ENCODE data around the gene PCNX2. TPM values are rescaled to one million over a fixed set of nuclear protein-coding genes. Genes with fewer than 3 reads are reported as not detected.

The PCNX2 gene
- total RNA-seq, 2 donors from 2014 or later: 23.9 to 39.1 TPM

DNA sequence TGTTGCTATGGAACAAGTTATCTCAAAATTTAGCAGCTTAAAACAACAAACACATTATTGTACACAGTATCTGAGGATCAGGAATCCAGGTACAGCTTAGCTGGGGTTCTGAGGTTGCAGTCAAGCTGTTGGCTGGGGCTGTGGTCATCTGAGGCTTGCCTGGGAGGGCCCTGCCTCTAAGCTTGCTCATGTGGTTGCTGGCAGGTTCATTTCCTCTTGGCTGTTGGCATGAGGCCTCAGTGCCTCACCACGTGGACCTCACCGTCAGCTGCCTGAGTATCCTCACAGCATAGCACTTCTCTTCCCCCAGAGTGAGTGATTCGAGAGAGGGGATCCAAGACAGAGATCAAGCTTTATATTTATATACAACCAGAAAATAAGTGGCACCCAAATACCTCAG, 326.6 kb downstream of the PCNX2 start:
- peaks cover 4% of the 10 kb centered on the region for H3K4me1 Mint-ChIP-seq
- H3K9me3 Mint-ChIP-seq: peaks cover 10% of the 10 kb centered on the region
- TF ChIP-seq, protein P1, sequence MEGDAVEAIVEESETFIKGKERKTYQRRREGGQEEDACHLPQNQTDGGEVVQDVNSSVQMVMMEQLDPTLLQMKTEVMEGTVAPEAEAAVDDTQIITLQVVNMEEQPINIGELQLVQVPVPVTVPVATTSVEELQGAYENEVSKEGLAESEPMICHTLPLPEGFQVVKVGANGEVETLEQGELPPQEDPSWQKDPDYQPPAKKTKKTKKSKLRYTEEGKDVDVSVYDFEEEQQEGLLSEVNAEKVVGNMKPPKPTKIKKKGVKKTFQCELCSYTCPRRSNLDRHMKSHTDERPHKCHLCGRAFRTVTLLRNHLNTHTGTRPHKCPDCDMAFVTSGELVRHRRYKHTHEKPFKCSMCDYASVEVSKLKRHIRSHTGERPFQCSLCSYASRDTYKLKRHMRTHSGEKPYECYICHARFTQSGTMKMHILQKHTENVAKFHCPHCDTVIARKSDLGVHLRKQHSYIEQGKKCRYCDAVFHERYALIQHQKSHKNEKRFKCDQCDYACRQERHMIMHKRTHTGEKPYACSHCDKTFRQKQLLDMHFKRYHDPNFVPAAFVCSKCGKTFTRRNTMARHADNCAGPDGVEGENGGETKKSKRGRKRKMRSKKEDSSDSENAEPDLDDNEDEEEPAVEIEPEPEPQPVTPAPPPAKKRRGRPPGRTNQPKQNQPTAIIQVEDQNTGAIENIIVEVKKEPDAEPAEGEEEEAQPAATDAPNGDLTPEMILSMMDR (conservative IDR thresholded peaks at IDR 0.05): no peak
- H3K27ac Mint-ChIP-seq: no peak overlapping the region
- Histone ChIP-seq H3K4me3 (ENCODE audit: low read length) (no peak overlapping the region), H3K9ac (ENCODE audit: extremely low read depth, low read length, poor library complexity, severe bottlenecking) (no peak overlapping the region), H3K4me1 (ENCODE audit: control insufficient read depth, insufficient read depth, low read length) (no peaks in the 10 kb centered on the region), H3K9me3 (ENCODE audit: control insufficient read depth, low read length) (peaks cover 17% of the 10 kb centered on the region), H3K27ac (ENCODE audit: low read depth, low read length) (no peak overlapping the region), H3K36me3 (ENCODE audit: control insufficient read depth, insufficient read depth, low read length) (peaks cover 21% of the 10 kb centered on the region), H3K27me3 (ENCODE audit: control insufficient read depth, insufficient read depth, low read length, poor library complexity, severe bottlenecking) (no peaks in the 10 kb centered on the region)
- 94 to 100% methylated on average over 1 to 3 of the region's 3 CpGs for WGBS, 2 experiments (ENCODE audit: insufficient coverage in 1 of 2, insufficient read length in 1 of 2)
- peaks cover 47% of the 10 kb centered on the region for H3K36me3 Mint-ChIP-seq (ENCODE audit: low read depth)
- H3K27me3 Mint-ChIP-seq (ENCODE audit: insufficient read depth): no peaks in the 10 kb centered on the region
- H3K4me3 Mint-ChIP-seq: no peak overlapping the region
- DNase-seq: no peak

DNA sequence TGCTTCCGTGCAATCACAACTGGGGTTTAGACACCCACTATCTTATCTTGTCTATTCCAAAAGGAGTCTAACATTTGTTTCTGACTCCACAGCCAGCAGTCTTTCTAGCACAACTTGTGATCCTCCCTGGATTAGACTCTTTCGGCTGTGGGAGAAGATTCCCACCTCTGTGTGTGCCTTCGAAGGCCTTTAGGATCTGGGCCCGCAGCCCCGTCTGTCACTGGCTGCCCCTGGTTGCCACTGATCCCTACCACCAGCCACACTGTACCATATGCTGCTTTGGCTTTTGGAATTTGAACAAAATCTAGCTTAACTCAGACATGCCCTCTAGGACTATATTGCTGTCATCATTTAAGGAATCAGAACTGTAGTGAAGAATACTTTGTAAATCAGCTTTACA, 327.1 kb downstream of the PCNX2 start:
- no peak for DNase-seq
- Histone ChIP-seq H3K4me1 (ENCODE audit: control insufficient read depth, insufficient read depth, low read length) (no peaks in the 10 kb centered on the region), H3K36me3 (ENCODE audit: control insufficient read depth, insufficient read depth, low read length) (peaks cover 15% of the 10 kb centered on the region), H3K4me3 (ENCODE audit: low read length) (no peak overlapping the region), H3K27me3 (ENCODE audit: control insufficient read depth, insufficient read depth, low read length, poor library complexity, severe bottlenecking) (no peaks in the 10 kb centered on the region), H3K9ac (ENCODE audit: extremely low read depth, low read length, poor library complexity, severe bottlenecking) (no peak overlapping the region), H3K27ac (ENCODE audit: low read depth, low read length) (no peak overlapping the region), H3K9me3 (ENCODE audit: control insufficient read depth, low read length) (peaks cover 12% of the 10 kb centered on the region)
- Mint-ChIP-seq H3K27ac (no peak overlapping the region), H3K36me3 (ENCODE audit: low read depth) (peaks cover 41% of the 10 kb centered on the region), H3K4me3 (no peak overlapping the region), H3K9me3 (peaks cover 4% of the 10 kb centered on the region), H3K4me1 (peaks cover 4% of the 10 kb centered on the region), H3K27me3 (ENCODE audit: insufficient read depth) (no peaks in the 10 kb centered on the region)
- TF ChIP-seq, protein P1 (conservative IDR thresholded peaks at IDR 0.05): no peak
- 89 to 96% methylated on average over 1 to 5 of the region's 5 CpGs for WGBS, 2 experiments (ENCODE audit: insufficient coverage in 1 of 2, insufficient read length in 1 of 2)

DNA sequence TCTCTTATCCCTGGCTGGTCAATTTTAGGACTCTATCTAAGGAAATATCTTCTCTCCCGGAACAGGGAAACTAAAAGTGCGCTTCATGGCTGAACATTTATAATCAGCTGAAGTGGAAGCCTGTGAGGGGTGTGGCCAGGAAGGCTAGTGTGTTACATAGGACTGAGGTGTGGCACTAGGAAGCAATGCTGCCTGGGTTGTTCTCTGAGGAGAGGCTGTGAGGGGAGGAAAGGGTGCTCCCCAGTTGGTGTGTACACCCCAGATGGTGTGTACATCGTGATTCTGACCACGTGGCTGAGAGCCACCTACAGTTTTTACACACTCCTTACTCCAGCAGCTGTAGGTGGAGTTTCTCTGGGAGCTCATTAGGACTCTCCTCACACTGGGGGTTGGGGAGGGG, 328.9 kb downstream of the PCNX2 start:
- TF ChIP-seq, protein P1 (conservative IDR thresholded peaks at IDR 0.05): no peak
- Histone ChIP-seq H3K36me3 (ENCODE audit: control insufficient read depth, insufficient read depth, low read length) (peaks cover 14% of the 10 kb centered on the region), H3K9me3 (ENCODE audit: control insufficient read depth, low read length) (no peaks in the 10 kb centered on the region), H3K4me1 (ENCODE audit: control insufficient read depth, insufficient read depth, low read length) (no peaks in the 10 kb centered on the region), H3K27ac (ENCODE audit: low read depth, low read length) (no peak overlapping the region), H3K27me3 (ENCODE audit: control insufficient read depth, insufficient read depth, low read length, poor library complexity, severe bottlenecking) (no peaks in the 10 kb centered on the region), H3K9ac (ENCODE audit: extremely low read depth, low read length, poor library complexity, severe bottlenecking) (no peak overlapping the region), H3K4me3 (ENCODE audit: low read length) (no peak overlapping the region)
- peaks cover 26% of the 10 kb centered on the region for H3K36me3 Mint-ChIP-seq (ENCODE audit: low read depth)
- H3K27me3 Mint-ChIP-seq (ENCODE audit: insufficient read depth): no peaks in the 10 kb centered on the region
- 94% methylated on average over 2 of the region's 4 CpGs; no CpG with 5 or more reads in 1 of the 2 experiments for WGBS, 2 experiments (ENCODE audit: insufficient coverage in 1 of 2, insufficient read length in 1 of 2)
- H3K4me1 Mint-ChIP-seq: peaks cover 4% of the 10 kb centered on the region
- DNase-seq: no peak
- no peak overlapping the region for H3K27ac Mint-ChIP-seq
- no peak overlapping the region for H3K4me3 Mint-ChIP-seq
- no peaks in the 10 kb centered on the region for H3K9me3 Mint-ChIP-seq

All from endodermal cell (in vitro differentiated cells).